Measurements from ENCODE around the gene GRIN1. TPM values are rescaled to one million over a fixed set of nuclear protein-coding genes. Genes with fewer than 3 reads are reported as not detected.

GRIN1 gene
- total RNA-seq, 2 donors from 2014 or later: 0.35 to 0.73 TPM

DNA sequence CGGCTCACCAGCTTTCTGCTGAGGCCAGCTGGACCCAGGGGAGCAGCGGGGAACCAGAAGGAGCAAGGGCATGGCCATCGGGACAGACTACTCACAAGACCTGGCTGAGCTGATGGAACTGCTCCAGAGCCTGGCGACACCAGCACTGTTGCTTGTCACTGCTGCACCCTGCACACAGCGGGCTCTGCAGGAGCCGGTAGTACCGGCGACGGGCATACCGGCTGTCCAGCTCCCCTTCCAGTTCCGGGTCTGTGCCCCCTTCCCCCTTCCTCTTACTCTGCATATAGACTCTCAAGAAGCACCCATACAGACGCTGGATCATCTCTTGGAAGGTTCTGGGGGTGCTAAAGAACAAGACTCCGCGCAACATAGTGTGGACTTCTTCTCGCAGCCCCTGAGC lies 48.4 kb downstream of the GRIN1 start:
- TF ChIP-seq, protein P1, sequence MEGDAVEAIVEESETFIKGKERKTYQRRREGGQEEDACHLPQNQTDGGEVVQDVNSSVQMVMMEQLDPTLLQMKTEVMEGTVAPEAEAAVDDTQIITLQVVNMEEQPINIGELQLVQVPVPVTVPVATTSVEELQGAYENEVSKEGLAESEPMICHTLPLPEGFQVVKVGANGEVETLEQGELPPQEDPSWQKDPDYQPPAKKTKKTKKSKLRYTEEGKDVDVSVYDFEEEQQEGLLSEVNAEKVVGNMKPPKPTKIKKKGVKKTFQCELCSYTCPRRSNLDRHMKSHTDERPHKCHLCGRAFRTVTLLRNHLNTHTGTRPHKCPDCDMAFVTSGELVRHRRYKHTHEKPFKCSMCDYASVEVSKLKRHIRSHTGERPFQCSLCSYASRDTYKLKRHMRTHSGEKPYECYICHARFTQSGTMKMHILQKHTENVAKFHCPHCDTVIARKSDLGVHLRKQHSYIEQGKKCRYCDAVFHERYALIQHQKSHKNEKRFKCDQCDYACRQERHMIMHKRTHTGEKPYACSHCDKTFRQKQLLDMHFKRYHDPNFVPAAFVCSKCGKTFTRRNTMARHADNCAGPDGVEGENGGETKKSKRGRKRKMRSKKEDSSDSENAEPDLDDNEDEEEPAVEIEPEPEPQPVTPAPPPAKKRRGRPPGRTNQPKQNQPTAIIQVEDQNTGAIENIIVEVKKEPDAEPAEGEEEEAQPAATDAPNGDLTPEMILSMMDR (conservative IDR thresholded peaks at IDR 0.05): no peak
- peak overlapping the region; percentile 92 for H3K27ac Mint-ChIP-seq
- peak overlapping the region; percentile 83 for H3K4me3 Mint-ChIP-seq
- peak overlapping the region; percentile 69 for H3K9ac ChIP-seq (ENCODE audit: extremely low read depth, low read length, poor library complexity, severe bottlenecking)
- H3K27ac ChIP-seq (ENCODE audit: low read depth, low read length): no peak overlapping the region
- 91 to 94% methylated on average over 8 to 15 of the region's 15 CpGs for WGBS, 2 experiments (ENCODE audit: insufficient coverage in 1 of 2, insufficient read length in 1 of 2)
- H3K4me1 Mint-ChIP-seq: peaks cover 19% of the 10 kb centered on the region
- peaks cover 32% of the 10 kb centered on the region for H3K36me3 ChIP-seq (ENCODE audit: control insufficient read depth, insufficient read depth, low read length)
- no peaks in the 10 kb centered on the region for H3K27me3 ChIP-seq (ENCODE audit: control insufficient read depth, insufficient read depth, low read length, poor library complexity, severe bottlenecking)
- H3K27me3 Mint-ChIP-seq (ENCODE audit: insufficient read depth): no peaks in the 10 kb centered on the region
- no peaks in the 10 kb centered on the region for H3K9me3 ChIP-seq (ENCODE audit: control insufficient read depth, low read length)
- no peak for DNase-seq
- H3K9me3 Mint-ChIP-seq: no peaks in the 10 kb centered on the region
- peaks cover 23% of the 10 kb centered on the region for H3K4me1 ChIP-seq (ENCODE audit: control insufficient read depth, insufficient read depth, low read length)
- H3K36me3 Mint-ChIP-seq (ENCODE audit: low read depth): peaks cover 19% of the 10 kb centered on the region
- peak overlapping the region; percentile 91 for H3K4me3 ChIP-seq (ENCODE audit: low read length)

DNA sequence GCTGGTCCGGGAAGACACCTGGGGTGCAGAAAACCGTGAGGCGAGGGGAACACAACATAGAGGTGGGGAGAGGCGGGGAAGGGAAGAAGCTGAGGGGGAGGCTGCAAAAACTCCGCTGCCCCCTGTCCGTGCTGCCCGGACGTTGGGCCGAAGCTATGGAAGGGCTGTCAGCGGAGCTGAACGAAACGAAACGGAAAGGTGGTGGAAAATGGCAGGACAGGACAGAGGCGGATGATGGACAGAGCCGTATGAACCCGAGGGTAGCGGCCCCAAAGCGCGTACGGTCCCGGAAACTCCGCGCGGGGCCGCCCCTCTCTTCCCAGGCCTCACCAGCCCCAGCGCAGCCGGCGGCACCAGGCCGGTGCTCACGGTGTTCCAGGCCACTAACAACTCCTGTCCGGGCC lies 49.1 kb downstream of the GRIN1 start:
- Mint-ChIP-seq H3K36me3 (ENCODE audit: low read depth) (peaks cover 19% of the 10 kb centered on the region), H3K27me3 (ENCODE audit: insufficient read depth) (no peaks in the 10 kb centered on the region), H3K27ac (peak overlapping the region; percentile 92), H3K4me1 (peaks cover 19% of the 10 kb centered on the region), H3K4me3 (peak overlapping the region; percentile 83), H3K9me3 (no peaks in the 10 kb centered on the region)
- TF ChIP-seq, protein P1 (conservative IDR thresholded peaks at IDR 0.05): no peak
- Histone ChIP-seq H3K4me1 (ENCODE audit: control insufficient read depth, insufficient read depth, low read length) (peaks cover 23% of the 10 kb centered on the region), H3K27me3 (ENCODE audit: control insufficient read depth, insufficient read depth, low read length, poor library complexity, severe bottlenecking) (no peaks in the 10 kb centered on the region), H3K9me3 (ENCODE audit: control insufficient read depth, low read length) (no peaks in the 10 kb centered on the region), H3K36me3 (ENCODE audit: control insufficient read depth, insufficient read depth, low read length) (peaks cover 31% of the 10 kb centered on the region), H3K27ac (ENCODE audit: low read depth, low read length) (no peak overlapping the region), H3K9ac (ENCODE audit: extremely low read depth, low read length, poor library complexity, severe bottlenecking) (peak overlapping the region; percentile 69), H3K4me3 (ENCODE audit: low read length) (peak overlapping the region; percentile 91)
- no peak for DNase-seq
- 1% methylated on average over 18 to 31 of the region's 31 CpGs for WGBS, 2 experiments (ENCODE audit: insufficient coverage in 1 of 2, insufficient read length in 1 of 2)

DNA sequence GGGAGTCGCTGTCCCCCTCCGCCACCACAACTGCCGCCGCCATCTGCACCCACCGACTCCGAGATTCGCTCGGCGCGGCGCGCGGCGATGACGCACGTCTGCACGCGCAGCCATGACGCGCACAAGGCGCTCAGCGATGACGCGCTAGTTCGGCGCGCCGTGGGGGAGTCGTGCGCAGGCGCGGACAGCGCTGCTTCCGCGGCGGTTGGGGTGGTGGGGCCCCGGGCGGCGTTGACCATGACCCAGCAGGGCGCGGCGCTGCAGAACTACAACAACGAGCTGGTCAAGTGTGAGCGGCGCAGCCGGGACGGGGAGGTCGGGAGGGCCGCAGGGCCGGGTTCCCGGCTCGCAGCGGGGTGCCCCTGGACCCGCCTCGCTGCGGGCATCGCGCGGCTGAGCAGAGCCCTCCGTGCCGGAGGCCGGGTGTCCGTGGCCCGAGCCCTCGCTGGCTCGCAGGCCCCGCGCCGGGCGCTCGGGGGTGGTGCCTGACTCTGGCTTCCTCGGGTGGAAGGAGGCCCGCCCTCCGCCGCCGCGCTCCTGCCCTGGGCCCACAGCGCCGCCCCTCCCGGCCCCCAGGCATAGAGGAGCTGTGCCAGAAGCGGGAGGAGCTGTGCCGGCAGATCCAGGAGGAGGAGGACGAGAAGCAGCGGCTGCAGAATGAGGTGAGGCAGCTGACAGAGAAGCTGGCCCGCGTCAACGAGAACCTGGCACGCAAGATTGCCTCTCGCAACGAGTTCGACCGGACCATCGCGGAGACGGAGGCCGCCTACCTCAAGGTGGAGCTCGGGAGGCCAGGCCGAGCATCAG lies 49.7 kb downstream of the GRIN1 start, which contains the start of the genes ANAPC2 and SSNA1:
Gene ANAPC2, minus strand, starts transcription at position 71 of the 807 bp plus-strand sequence. Its CDS starts 28 bp downstream, at position 43.
Gene SSNA1, plus strand, starts transcription at position 187 of the 807 bp plus-strand sequence. Its CDS starts 51 bp downstream, at position 238.
- Mint-ChIP-seq H3K9me3 (no peaks in the 10 kb centered on the region), H3K36me3 (ENCODE audit: low read depth) (peaks cover 13% of the 10 kb centered on the region), H3K4me1 (peaks cover 19% of the 10 kb centered on the region), H3K27ac (peak within 1 kb of the TSS; percentile 95), H3K27me3 (ENCODE audit: insufficient read depth) (no peaks in the 10 kb centered on the region), H3K4me3 (peak within 1 kb of the TSS; percentile 83)
- TF ChIP-seq, protein P1 (conservative IDR thresholded peaks at IDR 0.05): peak; percentile 66
- peak; percentile 96 for DNase-seq
- H3K9ac ChIP-seq (ENCODE audit: extremely low read depth, low read length, poor library complexity, severe bottlenecking): peak within 1 kb of the TSS; percentile 69
- peaks cover 25% of the 10 kb centered on the region for H3K36me3 ChIP-seq (ENCODE audit: control insufficient read depth, insufficient read depth, low read length)
- peaks cover 23% of the 10 kb centered on the region for H3K4me1 ChIP-seq (ENCODE audit: control insufficient read depth, insufficient read depth, low read length)
- peak within 1 kb of the TSS; percentile 89 for H3K27ac ChIP-seq (ENCODE audit: low read depth, low read length)
- H3K4me3 ChIP-seq (ENCODE audit: low read length): peak within 1 kb of the TSS; percentile 91
- no peaks in the 10 kb centered on the region for H3K9me3 ChIP-seq (ENCODE audit: control insufficient read depth, low read length)
- 0 to 1% methylated on average over 45 to 98 of the region's 98 CpGs for WGBS, 2 experiments (ENCODE audit: insufficient coverage in 1 of 2, insufficient read length in 1 of 2)
- H3K27me3 ChIP-seq (ENCODE audit: control insufficient read depth, insufficient read depth, low read length, poor library complexity, severe bottlenecking): no peaks in the 10 kb centered on the region
